Measurements from ENCODE around the gene SLC9C1.

DNA sequence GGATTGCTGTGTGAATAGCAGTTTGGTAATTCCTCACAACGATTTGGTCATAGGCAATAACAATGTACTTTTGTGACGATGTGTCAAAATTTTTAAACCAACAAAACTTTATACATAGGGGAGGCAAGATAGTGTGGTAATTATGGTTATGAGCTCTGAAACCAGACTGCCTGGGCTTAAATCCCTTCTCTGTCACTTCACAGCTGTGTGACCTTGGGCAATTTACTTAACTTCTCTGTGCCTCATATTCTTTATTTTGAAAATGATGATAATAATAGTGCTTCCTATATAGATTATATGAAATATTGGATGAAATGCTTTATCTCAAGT lies 44.7 kb upstream of the SLC9C1 start:
- TF ChIP-seq, protein P1, sequence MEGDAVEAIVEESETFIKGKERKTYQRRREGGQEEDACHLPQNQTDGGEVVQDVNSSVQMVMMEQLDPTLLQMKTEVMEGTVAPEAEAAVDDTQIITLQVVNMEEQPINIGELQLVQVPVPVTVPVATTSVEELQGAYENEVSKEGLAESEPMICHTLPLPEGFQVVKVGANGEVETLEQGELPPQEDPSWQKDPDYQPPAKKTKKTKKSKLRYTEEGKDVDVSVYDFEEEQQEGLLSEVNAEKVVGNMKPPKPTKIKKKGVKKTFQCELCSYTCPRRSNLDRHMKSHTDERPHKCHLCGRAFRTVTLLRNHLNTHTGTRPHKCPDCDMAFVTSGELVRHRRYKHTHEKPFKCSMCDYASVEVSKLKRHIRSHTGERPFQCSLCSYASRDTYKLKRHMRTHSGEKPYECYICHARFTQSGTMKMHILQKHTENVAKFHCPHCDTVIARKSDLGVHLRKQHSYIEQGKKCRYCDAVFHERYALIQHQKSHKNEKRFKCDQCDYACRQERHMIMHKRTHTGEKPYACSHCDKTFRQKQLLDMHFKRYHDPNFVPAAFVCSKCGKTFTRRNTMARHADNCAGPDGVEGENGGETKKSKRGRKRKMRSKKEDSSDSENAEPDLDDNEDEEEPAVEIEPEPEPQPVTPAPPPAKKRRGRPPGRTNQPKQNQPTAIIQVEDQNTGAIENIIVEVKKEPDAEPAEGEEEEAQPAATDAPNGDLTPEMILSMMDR (IDR thresholded peaks at IDR 0.05), result no peak
- no peak for TF ChIP-seq EP300 (IDR thresholded peaks at IDR 0.05; ENCODE audit: low read depth)
- no peak for TF ChIP-seq POLR2A (IDR thresholded peaks at IDR 0.05)
- TF ChIP-seq POLR2AphosphoS5 (IDR thresholded peaks at IDR 0.05), result no peak
